ENCODE data around the gene CAPN15. TPM values are rescaled to one million over a fixed set of nuclear protein-coding genes. Genes with fewer than 3 reads are reported as not detected.

Gene CAPN15
- total RNA-seq, 1 experiment from 2014 or later, result 60.4 TPM

DNA sequence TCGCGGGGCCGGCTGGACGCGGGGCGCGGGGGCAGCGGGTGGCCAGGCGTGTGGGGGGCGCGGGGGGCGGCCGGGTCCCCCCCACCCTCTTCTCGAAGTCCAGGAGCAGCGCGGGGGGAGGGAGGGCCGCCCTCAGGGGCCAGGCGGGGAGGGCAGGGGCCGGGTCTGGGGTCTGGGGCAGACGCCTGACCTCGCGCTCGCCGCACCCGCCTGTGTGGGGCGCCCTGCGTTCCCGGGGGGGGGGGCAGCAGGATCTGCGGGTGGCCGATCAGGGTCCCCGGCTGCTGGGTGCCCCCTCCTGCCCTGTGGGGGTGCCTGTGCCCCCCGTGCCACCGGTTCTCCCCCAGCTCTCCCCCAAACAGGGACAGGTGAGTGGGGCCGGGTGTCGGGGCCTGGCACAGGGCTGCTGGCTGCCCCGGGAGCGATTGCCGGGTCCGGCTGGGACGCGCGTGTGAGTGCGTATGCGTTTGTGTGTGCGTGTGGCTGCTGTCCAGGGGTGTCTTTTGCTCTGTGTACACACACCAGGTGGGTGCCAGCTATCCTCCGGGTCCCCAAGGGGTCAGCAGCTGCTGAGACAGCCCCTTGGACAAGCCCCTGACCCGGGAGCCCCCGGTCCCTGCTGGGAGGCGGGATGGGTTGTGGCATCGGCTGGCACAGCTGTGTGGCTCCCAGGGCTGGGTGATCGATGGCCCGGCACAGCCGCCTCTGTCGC is 33.3 kb downstream of the CAPN15 start:
- H3K79me2 ChIP-seq (ENCODE audit: low read length), result no peaks in the 10 kb centered on the region
- intact Hi-C loops (cut with micrococcal nuclease), result no loop called here
- TF ChIP-seq, protein P1, sequence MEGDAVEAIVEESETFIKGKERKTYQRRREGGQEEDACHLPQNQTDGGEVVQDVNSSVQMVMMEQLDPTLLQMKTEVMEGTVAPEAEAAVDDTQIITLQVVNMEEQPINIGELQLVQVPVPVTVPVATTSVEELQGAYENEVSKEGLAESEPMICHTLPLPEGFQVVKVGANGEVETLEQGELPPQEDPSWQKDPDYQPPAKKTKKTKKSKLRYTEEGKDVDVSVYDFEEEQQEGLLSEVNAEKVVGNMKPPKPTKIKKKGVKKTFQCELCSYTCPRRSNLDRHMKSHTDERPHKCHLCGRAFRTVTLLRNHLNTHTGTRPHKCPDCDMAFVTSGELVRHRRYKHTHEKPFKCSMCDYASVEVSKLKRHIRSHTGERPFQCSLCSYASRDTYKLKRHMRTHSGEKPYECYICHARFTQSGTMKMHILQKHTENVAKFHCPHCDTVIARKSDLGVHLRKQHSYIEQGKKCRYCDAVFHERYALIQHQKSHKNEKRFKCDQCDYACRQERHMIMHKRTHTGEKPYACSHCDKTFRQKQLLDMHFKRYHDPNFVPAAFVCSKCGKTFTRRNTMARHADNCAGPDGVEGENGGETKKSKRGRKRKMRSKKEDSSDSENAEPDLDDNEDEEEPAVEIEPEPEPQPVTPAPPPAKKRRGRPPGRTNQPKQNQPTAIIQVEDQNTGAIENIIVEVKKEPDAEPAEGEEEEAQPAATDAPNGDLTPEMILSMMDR (conservative IDR thresholded peaks at IDR 0.05; ENCODE audit: low read depth, low read length), result no peak
- TF ChIP-seq EZH2 (IDR thresholded peaks at IDR 0.05; ENCODE audit: low read length, unreplicated experiment), result no peak
- no peak for TF ChIP-seq EZH2phosphoT487 (IDR thresholded peaks at IDR 0.05; ENCODE audit: borderline replicate concordance, low read length)
- no peak overlapping the region for H2AFZ ChIP-seq (ENCODE audit: low read length)
- POLR2A ChIA-PET (ENCODE audit: unreplicated experiment), result no interaction called here
- H4K20me1 ChIP-seq (ENCODE audit: low read length), result no peaks in the 10 kb centered on the region
- H3K36me3 ChIP-seq (ENCODE audit: low read depth, low read length), result no peaks in the 10 kb centered on the region
- H3K9ac ChIP-seq (ENCODE audit: low read length), result no peak overlapping the region
- H3K4me2 ChIP-seq (ENCODE audit: low read length), result no peak overlapping the region
- H3F3A ChIP-seq (ENCODE audit: low read length, unreplicated experiment), result no peaks in the 10 kb centered on the region
- no peaks in the 10 kb centered on the region for H3K4me1 ChIP-seq (ENCODE audit: insufficient read depth, low read length)
- no peaks in the 10 kb centered on the region for H3K9me2 ChIP-seq (replicated peaks; ENCODE audit: low read length)
- no peak for DNase-seq
- no peak overlapping the region for H3K4me3 ChIP-seq (ENCODE audit: low read length)
- BruUV-seq (replicated peaks), result no TSS peak
- H3K9me3 ChIP-seq (ENCODE audit: low read length), result no peaks in the 10 kb centered on the region
- H3K27ac ChIP-seq (ENCODE audit: low read length), result no peak overlapping the region
- no peak for ATAC-seq
- CTCF ChIA-PET, result no interaction called here
- H3K27me3 ChIP-seq (ENCODE audit: low read length), result peaks cover 13% of the 10 kb centered on the region

DNA sequence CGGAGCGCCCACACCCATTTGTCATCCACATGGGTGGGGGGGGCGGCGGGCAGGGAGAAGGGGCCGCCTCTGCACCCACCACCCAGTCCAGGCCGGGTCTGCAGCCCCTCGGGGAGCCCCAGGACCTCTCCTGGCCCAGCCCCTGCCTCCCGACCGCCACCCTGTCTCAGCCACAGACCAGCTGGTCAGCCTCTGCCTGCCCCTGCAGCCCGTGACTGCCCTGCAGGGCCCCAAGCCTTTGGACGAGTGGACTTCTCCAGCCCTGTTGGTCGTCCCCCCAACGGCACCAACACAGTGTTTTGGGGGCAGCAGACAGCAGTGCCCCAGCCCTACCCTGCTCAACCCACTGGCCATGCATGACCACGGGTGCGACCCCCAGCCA is 33.9 kb downstream of the CAPN15 start:
- Histone ChIP-seq H3K9ac (ENCODE audit: low read length) (no peak overlapping the region), H3K9me3 (ENCODE audit: low read length) (no peaks in the 10 kb centered on the region), H3K79me2 (ENCODE audit: low read length) (no peaks in the 10 kb centered on the region), H3F3A (ENCODE audit: low read length, unreplicated experiment) (no peaks in the 10 kb centered on the region), H2AFZ (ENCODE audit: low read length) (no peak overlapping the region), H3K9me2 (replicated peaks; ENCODE audit: low read length) (no peaks in the 10 kb centered on the region), H3K27ac (ENCODE audit: low read length) (no peak overlapping the region), H4K20me1 (ENCODE audit: low read length) (no peaks in the 10 kb centered on the region), H3K4me3 (ENCODE audit: low read length) (no peak overlapping the region), H3K36me3 (ENCODE audit: low read depth, low read length) (no peaks in the 10 kb centered on the region), H3K4me1 (ENCODE audit: insufficient read depth, low read length) (no peaks in the 10 kb centered on the region), H3K4me2 (ENCODE audit: low read length) (no peak overlapping the region), H3K27me3 (ENCODE audit: low read length) (peaks cover 13% of the 10 kb centered on the region)
- ChIA-PET POLR2A (ENCODE audit: unreplicated experiment) (no interaction called here), CTCF (no interaction called here)
- no peak for ATAC-seq
- no TSS peak for BruUV-seq (replicated peaks)
- DNase-seq, result no peak
- intact Hi-C loops (cut with micrococcal nuclease), result no loop called here
- TF ChIP-seq, protein P1 (conservative IDR thresholded peaks at IDR 0.05; ENCODE audit: low read depth, low read length), result no peak
- TF ChIP-seq EZH2phosphoT487 (IDR thresholded peaks at IDR 0.05; ENCODE audit: borderline replicate concordance, low read length) (no peak), EZH2 (IDR thresholded peaks at IDR 0.05; ENCODE audit: low read length, unreplicated experiment) (no peak)

Data from PC-3 (cell line).